SW480 (cell line): Measurements from ENCODE around the gene DDAH1.
"Not testable (repeated sequence)": the region's sequence is repeated elsewhere in the genome, so short reads cannot be mapped to it uniquely, and the experiment has no call there.

Experiments used
- DNase-seq: peaks from one replicate; pipeline ENCODE4 v3.0.0-alpha.2; 2016; ENCODE audit warnings: low spot score

DDAH1 gene

DNA sequence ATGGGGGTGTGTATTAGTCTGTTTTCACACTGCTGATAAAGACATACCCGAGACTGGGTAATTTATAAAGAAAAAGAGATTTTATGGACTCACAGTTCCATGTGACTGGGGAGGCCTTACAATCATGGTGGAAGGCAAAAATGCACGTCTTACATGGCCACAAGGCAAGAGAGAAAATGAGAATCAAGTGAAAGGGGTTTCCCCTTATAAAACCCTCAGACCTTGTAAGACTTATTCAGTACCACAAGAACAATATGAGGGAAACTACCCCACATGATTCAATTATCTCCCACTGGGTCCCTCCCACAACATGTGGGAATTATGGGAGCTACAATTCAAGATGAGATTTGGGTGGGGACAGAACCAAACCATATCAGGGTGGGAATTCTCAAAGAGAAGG, 5.2 kb upstream of the DDAH1 start:
- DNase-seq: not testable (repeated sequence)

DNA sequence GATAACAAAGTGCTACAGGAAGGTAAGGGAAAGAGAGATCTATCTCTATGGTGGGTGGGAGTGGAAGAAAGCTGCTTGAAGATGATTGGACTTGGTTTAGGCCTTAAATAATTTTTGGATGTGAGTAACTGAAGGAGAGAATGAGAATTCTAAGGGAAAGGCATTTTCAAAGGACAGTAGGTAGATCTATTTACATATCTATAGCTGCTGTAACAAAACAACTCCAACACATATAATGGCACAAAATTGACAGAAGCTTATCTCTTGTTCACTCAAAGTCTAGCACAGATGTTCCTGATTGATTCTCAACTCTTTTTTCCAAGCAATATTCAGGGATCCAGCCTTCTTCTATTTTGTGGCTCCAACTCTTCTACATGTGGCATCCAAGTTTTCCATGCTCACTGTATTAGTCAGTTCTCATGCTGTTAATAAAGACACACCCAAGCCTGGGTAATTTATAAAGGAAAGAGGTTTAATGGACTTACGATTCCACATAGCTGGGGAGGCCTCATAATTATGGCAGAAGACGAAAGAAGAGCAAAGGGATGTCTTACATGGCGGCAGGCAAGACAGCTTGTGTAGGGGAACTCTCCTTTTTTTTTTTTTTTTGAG, 3.1 kb upstream of the DDAH1 start:
- no peak for DNase-seq

DNA sequence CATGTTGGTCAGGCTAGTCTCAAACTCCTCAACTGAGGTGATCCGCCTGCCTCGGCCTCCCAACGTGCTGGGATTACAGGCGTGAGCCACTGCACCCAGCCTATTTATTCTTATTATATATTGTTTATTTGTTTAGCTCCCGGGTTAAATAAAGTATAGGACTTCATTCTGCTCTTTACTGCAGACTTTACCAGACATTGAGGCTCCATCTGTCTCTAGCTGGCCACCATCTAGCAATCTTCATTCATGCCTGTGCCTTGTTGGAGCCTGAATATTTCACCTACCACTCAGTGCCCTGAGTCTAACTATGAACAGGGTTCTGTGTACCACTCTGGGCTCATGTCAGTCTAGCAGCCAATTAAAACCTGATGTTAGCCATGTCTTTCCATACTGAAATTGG, 2.1 kb upstream of the DDAH1 start:
- no peak for DNase-seq

DNA sequence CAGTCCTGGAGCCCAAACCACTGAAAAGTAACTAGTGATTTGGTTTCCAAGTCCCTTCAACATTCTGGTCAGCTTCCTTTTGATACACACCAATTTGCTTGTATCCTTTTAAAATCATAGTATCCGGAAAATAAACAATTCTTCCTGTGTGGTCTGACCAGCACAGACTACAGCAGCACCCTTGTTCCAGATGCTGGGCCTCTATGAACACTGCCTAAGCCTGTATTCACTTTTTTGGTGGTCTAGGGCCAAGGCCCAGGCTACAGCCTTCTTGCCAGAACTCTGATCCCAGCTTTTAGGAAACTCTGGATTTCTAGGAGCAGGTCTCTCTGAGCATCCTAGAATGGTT, 801 bp upstream of the DDAH1 start:
- DNase-seq: no peak

DNA sequence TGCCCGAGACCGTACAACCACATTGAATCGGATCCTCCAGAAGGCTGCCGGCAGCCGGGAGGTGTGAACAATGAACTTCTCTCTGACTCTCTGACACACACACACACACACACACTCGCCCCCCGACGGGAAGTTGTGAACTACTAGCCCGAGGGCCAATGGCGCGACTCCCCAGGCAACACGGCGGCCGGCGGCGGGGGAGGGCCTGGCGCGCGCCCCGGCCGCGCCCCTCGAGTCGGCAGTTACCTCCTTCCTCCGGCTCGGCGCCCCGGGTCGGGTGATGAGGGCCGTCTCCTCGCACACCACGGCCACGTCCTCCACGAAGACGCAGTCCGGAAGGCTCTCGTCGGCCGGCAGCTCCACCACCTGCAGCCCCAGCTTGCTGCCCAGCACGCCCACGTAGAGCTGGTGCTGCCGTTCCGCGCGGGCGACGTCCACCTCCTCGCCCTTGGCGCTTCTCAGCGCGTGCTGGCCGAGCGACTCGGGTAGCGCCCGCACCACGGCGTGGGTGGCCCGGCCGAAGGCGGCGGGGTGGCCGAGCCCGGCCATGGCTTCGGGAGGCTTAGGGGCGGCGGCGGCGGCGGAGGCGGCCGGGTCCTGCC, 361 bp downstream of the DDAH1 start:
- peak; percentile 68 for DNase-seq

DNA sequence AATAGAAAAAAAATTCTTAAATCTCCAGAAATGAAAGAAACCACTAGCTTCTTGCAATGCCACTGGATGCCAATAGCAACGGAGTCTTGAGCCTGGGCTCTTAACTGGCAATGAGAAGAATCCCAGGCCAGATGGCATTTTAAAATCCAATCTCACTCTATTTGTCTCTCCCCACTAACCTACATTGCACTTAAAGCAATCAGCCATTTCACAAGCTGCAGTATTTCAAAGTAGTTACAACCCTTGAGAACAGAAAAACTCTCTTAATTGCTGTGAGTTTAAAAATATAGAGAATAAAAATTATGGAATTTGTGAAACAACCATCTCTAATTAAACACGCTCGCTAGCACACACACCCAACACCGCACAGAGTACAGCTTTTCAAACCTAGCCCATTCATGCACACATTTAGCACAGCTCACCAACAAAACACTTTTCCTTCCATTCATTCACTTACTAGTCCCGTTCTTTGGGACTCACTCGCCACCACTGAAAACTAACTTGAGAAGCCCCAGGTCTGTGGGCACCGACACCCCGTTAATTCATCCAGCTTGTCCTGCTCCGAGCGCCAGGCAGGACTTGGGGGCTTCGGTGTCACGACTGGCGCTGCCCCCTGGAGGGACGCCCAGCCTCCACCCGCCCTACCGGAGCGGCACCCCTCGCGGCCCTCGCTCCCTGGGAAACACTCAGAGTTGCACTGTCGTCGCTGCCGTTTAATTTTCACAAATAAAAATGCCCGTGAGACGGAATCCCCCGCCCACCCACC, 1.0 kb downstream of the DDAH1 start:
- DNase-seq: peak; percentile 28

DNA sequence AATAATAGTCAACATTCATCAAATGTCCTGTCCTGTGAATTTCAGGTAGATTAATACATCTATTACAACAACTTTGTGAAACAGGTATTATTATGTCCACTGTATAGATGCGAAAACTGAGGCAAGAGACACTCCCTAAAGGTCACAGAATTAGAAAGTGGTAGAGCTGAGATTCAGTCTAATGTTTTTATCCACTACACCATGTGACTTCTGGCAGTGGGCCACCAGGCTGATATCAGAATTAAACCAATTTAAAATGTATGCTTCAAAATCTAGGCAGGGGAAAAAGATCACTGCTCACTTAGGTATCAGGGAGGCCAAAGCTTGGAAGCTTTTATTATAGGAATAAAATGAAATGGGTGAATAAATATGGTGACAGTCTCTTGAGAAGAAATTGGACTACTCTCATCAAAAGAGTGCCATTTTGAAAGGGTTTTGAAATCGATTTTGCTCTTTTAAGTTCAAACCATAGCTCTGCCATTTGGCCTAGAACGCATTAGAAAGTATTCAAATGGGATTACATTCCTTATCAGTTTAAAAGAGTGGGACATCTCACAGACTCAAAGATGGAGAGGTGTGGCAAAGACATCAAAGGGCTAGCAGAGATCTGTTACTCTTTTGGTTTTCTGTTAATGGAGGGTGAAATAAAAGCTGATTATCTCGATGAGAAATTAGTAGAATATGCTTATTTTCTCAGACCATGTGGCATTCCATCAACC, 1.9 kb downstream of the DDAH1 start:
- peak; percentile 11 for DNase-seq

DNA sequence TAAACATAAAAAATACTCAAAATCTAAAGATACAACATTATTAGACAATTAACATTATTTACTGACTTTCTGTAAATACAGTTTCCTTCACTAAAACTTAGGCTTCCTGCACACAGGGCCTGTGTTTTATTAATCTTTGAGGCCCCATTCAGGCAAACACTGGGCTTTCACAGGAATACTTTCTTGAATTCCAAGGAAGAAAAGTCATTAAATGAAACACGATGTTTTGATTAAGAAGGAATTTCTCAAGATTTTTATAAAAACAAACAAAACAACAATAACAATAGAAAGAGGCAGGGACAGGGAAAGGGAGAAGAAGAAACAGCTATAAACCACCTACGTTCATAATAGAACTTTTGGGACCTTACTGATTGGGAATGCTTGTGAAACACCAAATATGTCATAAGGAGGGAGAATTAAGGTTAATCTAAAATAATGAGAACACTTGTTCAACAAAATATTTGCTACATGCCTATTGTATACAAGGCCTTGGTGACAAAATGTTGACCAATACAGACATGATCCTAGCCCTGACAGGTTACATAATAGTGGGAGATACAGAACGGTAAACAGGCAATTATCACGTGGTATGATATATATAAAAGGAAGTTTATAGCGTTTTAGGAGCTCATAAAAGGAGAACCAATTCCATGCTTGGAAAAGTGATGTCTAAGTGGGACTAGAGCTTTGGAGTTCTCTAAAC, 3.6 kb downstream of the DDAH1 start:
- DNase-seq: no peak

DNA sequence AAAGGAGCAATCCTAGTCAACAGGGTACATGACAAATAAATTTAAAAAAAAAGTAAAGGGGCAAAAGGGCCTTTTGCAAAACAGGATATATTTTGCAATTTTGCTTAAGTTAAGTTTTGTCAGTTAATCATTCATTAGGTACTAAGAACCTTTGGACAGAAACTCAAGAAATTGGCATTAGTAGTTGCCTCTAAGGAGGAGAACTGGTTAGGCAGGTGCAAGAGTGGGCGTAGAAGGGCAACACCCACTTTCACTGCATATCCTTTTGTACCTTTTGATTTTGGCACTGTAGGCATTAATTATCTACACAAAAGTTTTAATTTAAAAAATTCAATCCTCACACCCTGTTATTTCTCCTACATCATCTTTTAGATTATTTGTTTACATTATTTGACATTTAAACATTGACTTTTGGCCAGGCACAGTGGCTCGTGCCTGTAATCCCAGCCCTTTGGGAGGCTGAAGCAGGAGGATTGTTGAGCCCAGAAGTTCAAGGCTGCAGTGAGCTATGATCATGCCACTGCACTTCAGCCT, 4.3 kb downstream of the DDAH1 start:
- DNase-seq: no peak

DNA sequence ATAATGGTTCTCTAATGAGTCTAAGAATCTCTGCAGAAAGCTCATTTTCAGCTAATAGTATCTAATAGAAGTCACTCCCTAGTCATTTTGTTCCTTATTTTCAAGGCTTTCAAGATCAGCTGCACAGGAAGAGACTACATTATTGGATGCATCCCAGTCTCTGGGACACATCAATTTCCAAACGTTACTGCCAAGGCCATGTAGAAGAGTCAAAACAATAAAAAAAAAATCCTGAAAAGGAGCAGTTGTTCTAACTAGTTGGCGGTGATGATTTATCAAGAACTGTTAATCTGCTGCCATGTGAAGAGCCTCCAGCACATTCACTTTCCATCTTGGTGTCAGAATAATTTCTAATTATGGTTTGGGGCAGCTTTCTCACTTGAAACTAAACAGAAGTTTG, 5.7 kb downstream of the DDAH1 start:
- DNase-seq: no peak

DNA sequence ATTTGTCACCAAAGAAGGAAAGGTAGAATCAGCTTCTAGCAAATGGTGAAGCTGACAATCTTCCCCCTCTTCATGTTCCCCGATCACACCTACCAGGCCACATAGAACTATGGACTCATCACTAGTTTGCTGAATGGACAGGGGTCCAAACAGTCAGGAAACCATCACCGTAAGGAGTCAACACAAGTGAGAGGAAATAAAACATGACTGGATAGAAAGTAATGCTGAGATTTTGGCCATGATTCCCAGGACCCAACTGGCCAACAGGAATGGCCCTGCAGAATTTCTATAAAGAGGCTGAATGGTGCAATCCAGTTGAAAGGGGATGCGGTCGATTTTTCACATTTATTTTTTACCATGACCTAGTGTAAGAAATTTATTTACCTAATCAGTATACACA, 10.7 kb downstream of the DDAH1 start:
- no peak for DNase-seq

DNA sequence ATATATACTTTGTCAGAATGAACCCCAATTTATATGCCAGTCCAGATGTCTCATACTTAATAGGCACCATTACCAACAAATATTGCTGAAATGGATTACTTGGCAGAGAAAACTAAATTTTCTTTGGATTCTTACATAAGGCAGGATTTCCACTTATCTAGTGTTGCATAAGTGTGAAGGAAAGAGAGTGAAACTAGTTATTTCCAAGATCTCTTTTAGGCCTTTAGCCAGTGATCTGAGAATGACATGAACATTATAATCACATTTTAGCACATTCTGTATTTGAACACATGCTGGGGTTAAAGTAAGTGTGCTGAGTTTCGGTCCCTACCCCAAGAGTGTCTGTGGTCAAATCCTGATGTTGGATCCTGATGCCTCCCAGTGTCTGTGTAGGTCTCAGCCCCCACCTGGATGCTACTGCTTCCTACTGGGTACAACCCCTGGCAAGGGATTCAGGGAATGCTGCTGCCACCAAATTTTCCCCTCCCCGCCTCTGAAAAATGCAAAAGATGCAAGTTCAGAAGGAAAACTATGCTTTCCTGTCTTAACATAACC, 11.2 kb downstream of the DDAH1 start:
- no peak for DNase-seq

DNA sequence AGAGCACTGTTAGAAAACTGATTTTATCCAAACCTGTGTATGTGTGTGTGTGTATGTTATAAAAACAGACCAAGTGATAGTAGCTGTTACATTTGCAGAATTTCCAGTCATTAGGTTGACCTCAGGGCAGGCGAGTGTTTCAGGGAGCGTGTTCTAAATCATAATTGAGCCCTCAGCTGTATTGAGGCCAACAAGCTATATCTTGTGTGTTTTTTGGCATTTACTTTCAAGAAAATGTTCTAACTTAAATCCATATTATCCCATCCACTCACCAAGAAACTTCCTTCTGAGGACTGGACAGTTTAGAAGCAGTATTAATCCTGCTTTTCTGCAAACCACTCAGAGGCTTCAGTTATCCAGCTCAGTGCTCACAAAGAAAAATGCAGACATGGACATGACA, 12.0 kb downstream of the DDAH1 start:
- DNase-seq: no peak

DNA sequence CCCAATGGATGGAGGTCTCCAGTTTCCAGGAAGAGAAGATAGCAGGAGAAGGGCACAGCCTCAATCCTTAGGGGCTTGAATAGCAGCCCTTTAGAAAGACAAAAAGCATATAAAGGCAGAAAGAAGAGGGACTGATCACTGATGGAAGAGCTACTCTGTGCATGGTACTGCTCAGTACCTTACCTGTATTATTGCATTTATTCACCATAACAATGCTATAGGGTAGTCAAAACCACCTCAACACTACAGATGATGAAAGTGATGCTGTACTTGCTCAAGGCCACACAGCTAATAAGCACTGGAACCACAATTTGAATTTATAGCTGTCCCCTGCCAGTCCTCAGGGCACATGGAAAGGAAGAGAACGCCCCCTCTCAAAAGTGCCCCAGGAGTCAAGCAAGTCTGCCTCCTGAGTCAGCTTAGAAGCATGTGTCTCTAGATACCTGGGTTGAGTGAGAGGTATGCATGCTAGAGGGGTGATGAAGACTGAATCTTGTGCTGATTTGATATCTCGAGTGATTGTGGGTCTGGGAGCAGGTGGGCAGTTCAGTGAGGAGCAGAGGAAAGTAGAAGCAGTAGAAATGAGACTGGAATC, 13.6 kb downstream of the DDAH1 start:
- DNase-seq: peak; percentile 19

DNA sequence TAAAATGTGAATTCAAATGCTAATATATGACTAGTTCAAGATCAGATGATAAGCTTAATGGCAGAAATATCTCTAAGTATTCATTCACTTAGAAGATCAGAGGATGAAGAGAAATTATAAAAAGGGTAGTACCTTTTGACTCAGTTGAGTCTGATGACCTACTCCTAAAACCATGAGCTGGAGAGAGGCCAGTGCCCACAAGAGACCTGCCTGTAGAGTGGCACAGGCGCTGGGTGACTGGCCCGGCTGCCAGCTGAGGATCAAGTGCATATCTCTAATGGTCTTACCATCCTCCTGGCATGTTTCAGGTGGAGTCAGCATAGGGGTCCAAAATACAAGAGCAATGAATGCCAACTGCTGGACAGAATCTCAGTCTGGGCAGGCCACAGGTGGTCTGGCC, 14.1 kb downstream of the DDAH1 start:
- DNase-seq: no peak

DNA sequence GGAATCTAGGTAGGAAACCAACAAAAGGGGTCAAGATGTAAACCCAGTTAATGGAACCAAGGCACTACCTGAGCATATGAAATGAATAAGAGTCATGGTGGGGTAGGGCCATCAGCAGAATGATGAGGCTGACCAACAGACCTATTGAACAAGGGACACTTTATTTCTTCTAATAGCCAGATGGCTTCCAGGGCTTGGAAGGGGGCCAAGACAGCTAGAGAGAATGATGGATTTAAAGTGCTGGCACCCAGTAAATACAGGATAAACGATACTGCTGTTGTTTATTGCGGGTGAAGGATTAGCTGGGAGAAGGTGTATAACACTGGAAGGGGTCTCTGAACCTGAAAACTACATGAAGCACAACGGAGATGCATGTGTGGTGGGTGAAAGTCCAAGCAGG, 15.6 kb downstream of the DDAH1 start:
- DNase-seq: no peak

DNA sequence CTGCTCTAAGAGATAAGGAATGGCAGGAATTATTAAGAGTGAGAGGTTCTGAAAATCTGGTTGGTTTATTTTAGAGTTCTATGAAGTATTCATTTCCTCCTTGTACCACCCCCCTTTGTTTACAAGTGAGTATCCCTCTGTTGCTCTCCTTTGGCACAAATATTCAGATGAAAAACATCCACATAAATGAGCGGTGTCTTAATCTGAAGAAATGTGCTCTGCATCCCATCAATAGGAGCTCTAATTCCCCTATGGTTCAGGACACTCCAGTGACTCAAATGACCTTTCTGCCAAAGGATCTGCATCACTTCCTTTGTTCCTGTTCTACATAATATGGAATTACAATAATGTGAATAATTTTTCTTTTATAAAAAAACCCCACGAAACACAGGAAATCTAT, 16.6 kb downstream of the DDAH1 start:
- no peak for DNase-seq

DNA sequence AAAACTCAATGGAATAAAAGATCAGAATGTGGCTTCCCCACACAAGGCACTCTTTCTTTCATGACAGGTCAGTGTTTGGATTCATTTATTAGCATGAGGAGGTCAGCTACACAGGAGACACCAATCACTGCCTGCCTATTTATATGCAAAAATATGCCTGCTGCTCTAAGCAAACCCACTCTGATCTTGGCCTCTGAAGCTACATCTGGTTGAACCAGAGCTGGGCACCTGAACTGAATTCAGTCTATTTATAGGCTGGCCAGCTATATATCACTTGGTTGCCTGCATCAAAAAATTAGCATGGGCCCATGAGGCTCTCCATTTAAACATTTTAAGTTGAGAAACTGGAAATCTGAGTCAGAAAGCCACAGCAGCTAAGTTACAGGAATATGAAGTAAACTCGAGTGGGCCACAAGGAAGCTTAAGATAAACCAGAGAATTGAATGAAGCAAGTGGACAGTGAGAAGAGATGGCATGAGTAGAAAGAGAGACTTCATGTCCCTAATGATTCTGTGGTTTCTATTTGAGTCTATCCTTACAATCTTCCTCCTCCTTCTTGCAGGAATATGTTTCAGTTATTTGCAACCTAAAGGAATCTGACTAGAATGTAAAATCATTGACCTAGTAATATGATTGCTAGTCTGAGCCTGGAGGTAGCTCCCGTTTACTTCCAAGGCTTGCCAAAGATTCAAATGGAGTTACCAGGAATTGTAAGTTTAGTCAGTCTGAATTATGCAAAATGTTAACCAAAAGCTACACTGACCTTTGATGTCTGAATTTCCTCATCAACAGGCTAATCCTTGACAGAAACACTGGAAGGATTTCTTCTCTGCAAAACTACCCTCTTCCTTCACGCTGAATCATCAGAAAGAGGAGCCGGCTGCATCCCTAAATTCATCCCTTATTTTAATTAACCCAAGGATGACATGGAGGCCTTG, 17.7 kb downstream of the DDAH1 start:
- DNase-seq: no peak

DNA sequence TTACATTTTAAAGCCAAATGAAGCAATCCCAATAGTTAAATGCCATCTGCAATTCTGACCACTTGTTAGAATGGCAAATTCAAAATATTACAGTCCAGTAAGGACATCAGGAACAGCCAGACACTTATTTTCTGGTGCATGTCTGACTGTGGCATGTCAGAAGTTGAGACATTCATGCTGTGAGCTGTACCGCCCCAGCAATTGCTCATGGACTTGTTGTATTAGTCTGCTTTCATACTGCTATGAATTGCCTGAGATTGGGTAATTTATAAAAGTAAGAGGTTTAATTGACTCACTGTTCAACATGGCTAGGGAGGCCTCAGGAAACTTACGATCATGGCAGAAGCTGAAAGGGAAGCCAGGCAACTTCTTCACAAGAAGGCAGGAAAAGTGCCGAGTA, 19.1 kb downstream of the DDAH1 start:
- no peak for DNase-seq

DNA sequence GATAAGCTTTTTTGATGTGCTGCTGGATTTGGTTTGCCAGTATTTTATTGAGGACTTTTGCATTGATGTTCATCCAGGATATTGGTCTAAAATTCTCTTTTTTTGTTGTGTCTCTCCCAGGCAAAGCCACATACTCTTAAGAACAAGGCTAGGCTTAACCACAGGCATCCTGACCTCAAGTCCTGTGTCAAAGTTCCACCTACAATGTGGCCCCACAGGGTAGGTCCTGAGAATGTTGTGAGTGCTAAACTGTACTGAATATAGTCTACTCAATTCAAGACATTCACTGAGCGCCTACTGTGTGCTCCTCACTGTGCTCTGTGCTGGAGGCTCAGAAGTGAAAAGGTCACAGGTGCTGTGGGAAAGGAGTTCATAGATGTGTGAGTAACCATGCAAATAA, 20.6 kb downstream of the DDAH1 start:
- DNase-seq: no peak
